Adrenal gland (tissue), 5 donors: Measurements from ENCODE around the gene PIKFYVE.

ENCODE experiments used
- CTCF ChIP-seq, 6 experiments: fragments of 450-650 bp in 4 of 6; fragments of 200-600 bp in 2 of 6; sonication (generic) in 1 of 6; IDR thresholded peaks; 1 replicate in 5 of 6; 2 replicates in 1 of 6; pipeline versions ENCODE4 v1.5.1 to v1.8.0; 2016 to 2021; ENCODE audit warnings: antibody characterized with exemption in 6 of 6, mild to moderate bottlenecking in 2 of 6, moderate library complexity in 1 of 6
- POLR2A ChIP-seq, 2 donors: fragments of 450-650 bp; IDR thresholded peaks; one replicate each; pipeline ENCODE4 v1.6.1; 2017; ENCODE audit warnings: antibody characterized with exemption in 2 of 2, mild to moderate bottlenecking in 2 of 2, moderate library complexity in 1 of 2
- donor health status: DM: no; HTN: no; CAD: no.

GRCh38 chr2:208399201-208399600 lies 133.1 kb downstream of the PIKFYVE start:
- TF ChIP-seq CTCF (IDR thresholded peaks at IDR 0.05), result no peak
- TF ChIP-seq POLR2A (IDR thresholded peaks at IDR 0.05), result no peak
